SK-N-DZ (cell line): ENCODE results near the gene CSMD2.

Experiments
- DNase-seq: peaks from one replicate; pipeline ENCODE4 v3.0.0-alpha.2; 2015; ENCODE audit warnings: low spot score

Gene CSMD2

GRCh38 chr1:33864460-33865389 is 300.3 kb downstream of the CSMD2 start:
- no peak for DNase-seq

GRCh38 chr1:33863779-33864178 is 301.3 kb downstream of the CSMD2 start, which contains the start of gene HMGB4:
Gene HMGB4, plus strand, starts transcription at chr1:33864079. Its CDS starts 113 bp downstream, at chr1:33864192.
- DNase-seq, result no peak

GRCh38 chr1:33860671-33861070 is 304.4 kb downstream of the CSMD2 start:
- DNase-seq, result no peak

- DNase-seq, result no peak
Observed at GRCh38 chr1:33854091-33854490, 310.9 kb downstream of the CSMD2 start.

GRCh38 chr1:33853431-33853830 is 311.6 kb downstream of the CSMD2 start:
- no peak for DNase-seq

- DNase-seq, result no peak
Observed at GRCh38 chr1:33852711-33853110, 312.3 kb downstream of the CSMD2 start.

- no peak for DNase-seq
Observed at GRCh38 chr1:33850481-33850880, 314.5 kb downstream of the CSMD2 start.

GRCh38 chr1:33849211-33849610 is 315.8 kb downstream of the CSMD2 start:
- DNase-seq, result no peak

GRCh38 chr1:33848205-33848937 is 316.7 kb downstream of the CSMD2 start:
- no peak for DNase-seq

GRCh38 chr1:33846861-33847260 is 318.2 kb downstream of the CSMD2 start:
- no peak for DNase-seq

- DNase-seq, result no peak
Observed at GRCh38 chr1:33844166-33844565, 320.9 kb downstream of the CSMD2 start.

GRCh38 chr1:33842348-33842747 is 322.7 kb downstream of the CSMD2 start:
- DNase-seq, result no peak

- DNase-seq, result no peak
Observed at GRCh38 chr1:33841494-33841893, 323.5 kb downstream of the CSMD2 start.

- no peak for DNase-seq
Observed at GRCh38 chr1:33837635-33838034, 327.4 kb downstream of the CSMD2 start.

- DNase-seq, result no peak
Observed at GRCh38 chr1:33836911-33837310, 328.1 kb downstream of the CSMD2 start.

- no peak for DNase-seq
Observed at GRCh38 chr1:33828654-33829053, 336.4 kb downstream of the CSMD2 start.

GRCh38 chr1:33828059-33828458 is 337.0 kb downstream of the CSMD2 start:
- DNase-seq, result no peak

GRCh38 chr1:33826711-33827110 is 338.3 kb downstream of the CSMD2 start:
- no peak for DNase-seq

GRCh38 chr1:33826311-33826710 is 338.7 kb downstream of the CSMD2 start:
- DNase-seq, result no peak

- no peak for DNase-seq
Observed at GRCh38 chr1:33825506-33825905, 339.5 kb downstream of the CSMD2 start.

GRCh38 chr1:33824971-33825370 is 340.1 kb downstream of the CSMD2 start:
- no peak for DNase-seq

GRCh38 chr1:33824321-33824720 is 340.7 kb downstream of the CSMD2 start:
- no peak for DNase-seq

GRCh38 chr1:33823830-33824229 is 341.2 kb downstream of the CSMD2 start:
- no peak for DNase-seq
